Esophagus muscularis mucosa (tissue), 4 donors: ENCODE results near the gene NAB1. TPM values are rescaled to one million over a fixed set of nuclear protein-coding genes. Genes with fewer than 3 reads are reported as not detected.

Experiments
- DNase-seq: peaks from one replicate; pipeline ENCODE4 v3.0.0-alpha.2; 2017; ENCODE audit errors: extremely low spot score
- H3K27ac ChIP-seq, 4 donors: fragments of 200-600 bp; sonication (generic); replicated peaks in 1 of 4; 1 replicate in 3 of 4; 2 replicates in 1 of 4; pipeline ENCODE4 v1.5.1; 2016 to 2019; ENCODE audit warnings: mild to moderate bottlenecking in 1 of 4
- H3K27me3 ChIP-seq, 4 donors: fragments of 200-600 bp; sonication (generic); one replicate each; pipeline versions ENCODE4 v1.5.1 to v1.6.0; 2016 to 2019
- H3K36me3 ChIP-seq, 4 donors: fragments of 200-600 bp; sonication (generic); one replicate each; pipeline ENCODE4 v1.5.1; 2016 to 2019
- H3K4me1 ChIP-seq, 4 donors: fragments of 200-600 bp; sonication (generic); one replicate each; pipeline ENCODE4 v1.5.1; 2016 to 2019
- H3K4me3 ChIP-seq, 4 donors: fragments of 200-600 bp; sonication (generic); 1 replicate in 2 of 4; 2 replicates in 2 of 4; pipeline ENCODE4 v1.5.1; 2016 to 2019; ENCODE audit warnings: mild to moderate bottlenecking in 4 of 4, moderate library complexity in 1 of 4
- H3K9me3 ChIP-seq, 4 donors: fragments of 200-600 bp; sonication (generic); 1 replicate in 3 of 4; 2 replicates in 1 of 4; pipeline ENCODE4 v1.5.1; 2016 to 2019
- EP300 ChIP-seq: sonication (generic); formaldehyde crosslinking; IDR thresholded peaks from one replicate; pipeline ENCODE4 v1.6.1; 2017; ENCODE audit warnings: antibody characterized with exemption
- POLR2A ChIP-seq: fragments of 450-650 bp; IDR thresholded peaks from one replicate; pipeline ENCODE4 v1.6.1; 2017; ENCODE audit warnings: antibody characterized with exemption, moderate library complexity, mild to moderate bottlenecking, low read depth
- POLR2AphosphoS5 ChIP-seq, 2 donors: sonication (generic); formaldehyde crosslinking; IDR thresholded peaks; one replicate each; pipeline ENCODE4 v1.6.1; 2017; ENCODE audit warnings: antibody characterized with exemption in 2 of 2
- WGBS: methylation state at CpG from one replicate; pipeline ENCODE4 v1.1.5; 2018; 5-methylcytosine and 5-hydroxymethylcytosine counted together
- intact Hi-C: fragments of 100-400 bp; cut with DNase I; formaldehyde crosslinking; loops from one replicate; pipeline ENCODE4 v1.15.1; 2023
- total RNA-seq, 4 donors: library from RNA; depleted of rRNA; stranded (reverse); fragments of >200 nt; gene quantifications; one replicate each; pipeline versions ENCODE4 v1.1.0 to v1.2.1, GENCODE V29; 2016
- TF ChIP-seq, protein P1 (sequence below), 3 experiments: fragments of 200-600 bp in 2 of 3; fragments of 450-650 bp in 1 of 3; sonication (generic) in 2 of 3; IDR thresholded peaks; one replicate each; pipeline ENCODE4 v1.5.1; 2017 to 2019; ENCODE audit warnings: antibody characterized with exemption in 3 of 3, mild to moderate bottlenecking in 2 of 3, moderate library complexity in 1 of 3

NAB1 gene
- total RNA-seq, 4 donors from 2014 or later, result 59.8 to 88.5 (median 78.8) TPM

GRCh38 chr2:190713471-190713870 is 64.6 kb downstream of the NAB1 start:
- Histone ChIP-seq H3K4me1 (peaks cover 0 to 2% (median 1%) of the 10 kb centered on the region in 4 donors), H3K27ac (no peak overlapping the region), H3K4me3 (no peak overlapping the region), H3K36me3 (no peaks in the 10 kb centered on the region), H3K27me3 (no peaks in the 10 kb centered on the region), H3K9me3 (no peaks in the 10 kb centered on the region)
- intact Hi-C loops, result no loop called here
- TF ChIP-seq, protein P1, sequence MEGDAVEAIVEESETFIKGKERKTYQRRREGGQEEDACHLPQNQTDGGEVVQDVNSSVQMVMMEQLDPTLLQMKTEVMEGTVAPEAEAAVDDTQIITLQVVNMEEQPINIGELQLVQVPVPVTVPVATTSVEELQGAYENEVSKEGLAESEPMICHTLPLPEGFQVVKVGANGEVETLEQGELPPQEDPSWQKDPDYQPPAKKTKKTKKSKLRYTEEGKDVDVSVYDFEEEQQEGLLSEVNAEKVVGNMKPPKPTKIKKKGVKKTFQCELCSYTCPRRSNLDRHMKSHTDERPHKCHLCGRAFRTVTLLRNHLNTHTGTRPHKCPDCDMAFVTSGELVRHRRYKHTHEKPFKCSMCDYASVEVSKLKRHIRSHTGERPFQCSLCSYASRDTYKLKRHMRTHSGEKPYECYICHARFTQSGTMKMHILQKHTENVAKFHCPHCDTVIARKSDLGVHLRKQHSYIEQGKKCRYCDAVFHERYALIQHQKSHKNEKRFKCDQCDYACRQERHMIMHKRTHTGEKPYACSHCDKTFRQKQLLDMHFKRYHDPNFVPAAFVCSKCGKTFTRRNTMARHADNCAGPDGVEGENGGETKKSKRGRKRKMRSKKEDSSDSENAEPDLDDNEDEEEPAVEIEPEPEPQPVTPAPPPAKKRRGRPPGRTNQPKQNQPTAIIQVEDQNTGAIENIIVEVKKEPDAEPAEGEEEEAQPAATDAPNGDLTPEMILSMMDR (IDR thresholded peaks at IDR 0.05), result no peak
- TF ChIP-seq POLR2A (no peak), EP300 (no peak), POLR2AphosphoS5 (IDR thresholded peaks at IDR 0.05) (no peak)
- no peak for DNase-seq

GRCh38 chr2:190714958-190715357 is 66.1 kb downstream of the NAB1 start:
- H3K27ac ChIP-seq, result no peak overlapping the region
- H3K27me3 ChIP-seq, result no peaks in the 10 kb centered on the region
- intact Hi-C loops, result no loop called here
- WGBS, result 93% methylated on average over 5 of the region's 5 CpGs
- peaks cover 0 to 10% (median 5%) of the 10 kb centered on the region in 4 donors for H3K4me1 ChIP-seq
- H3K36me3 ChIP-seq, result no peaks in the 10 kb centered on the region
- no peak overlapping the region for H3K4me3 ChIP-seq
- H3K9me3 ChIP-seq, result no peaks in the 10 kb centered on the region
- TF ChIP-seq, protein P1 (IDR thresholded peaks at IDR 0.05), result no peak
- TF ChIP-seq EP300, result no peak
- TF ChIP-seq POLR2AphosphoS5 (IDR thresholded peaks at IDR 0.05), result no peak
- no peak for TF ChIP-seq POLR2A
- DNase-seq, result no peak

DNA sequence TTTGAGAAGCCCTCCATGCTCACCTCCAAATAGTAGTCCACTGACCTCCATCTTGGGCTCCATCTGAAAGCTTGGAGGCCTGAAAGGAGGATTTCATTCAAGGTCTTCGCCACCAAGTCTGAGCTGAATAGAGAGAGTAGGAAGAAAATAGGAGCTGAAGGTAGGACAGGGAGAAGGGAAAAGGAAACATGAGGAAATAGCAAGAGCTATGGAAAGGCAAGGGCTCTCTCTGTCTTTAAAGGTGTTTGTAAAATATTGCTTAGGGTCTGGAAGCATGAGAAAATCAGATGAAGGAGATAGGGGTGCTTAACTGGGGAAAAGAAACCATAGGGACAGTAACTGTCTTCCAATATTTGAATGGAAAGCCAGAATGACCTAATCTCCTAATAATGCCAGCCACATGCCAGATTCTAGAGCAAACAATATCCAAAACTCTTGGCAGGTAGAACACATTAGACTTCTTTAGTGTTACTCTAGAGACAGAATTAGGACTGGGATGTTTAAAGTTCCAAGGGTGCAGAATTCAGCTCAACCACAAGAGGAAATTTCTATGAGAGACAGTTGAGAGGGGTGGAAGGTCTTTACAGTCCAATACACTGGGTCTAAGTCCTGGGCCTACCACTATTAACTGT is 67.4 kb downstream of the NAB1 start:
- 100% methylated on average over 1 of the region's 1 CpG for WGBS
- no peaks in the 10 kb centered on the region for H3K9me3 ChIP-seq

GRCh38 chr2:190717306-190717705 is 68.4 kb downstream of the NAB1 start:
- intact Hi-C loops, result no loop called here
- Histone ChIP-seq H3K27ac (no peak overlapping the region), H3K4me3 (no peak overlapping the region), H3K4me1 (peaks cover 0 to 10% (median 5%) of the 10 kb centered on the region in 4 donors), H3K36me3 (no peaks in the 10 kb centered on the region), H3K9me3 (no peaks in the 10 kb centered on the region), H3K27me3 (no peaks in the 10 kb centered on the region)
- TF ChIP-seq, protein P1 (IDR thresholded peaks at IDR 0.05), result no peak
- TF ChIP-seq EP300 (no peak), POLR2AphosphoS5 (IDR thresholded peaks at IDR 0.05) (no peak), POLR2A (no peak)
- WGBS, result 65% methylated on average over 3 of the region's 3 CpGs
- DNase-seq, result peak; percentile 74

More for the DNA sequence above, 67.4 kb downstream of the NAB1 start:
- peaks cover 0 to 10% (median 5%) of the 10 kb centered on the region in 4 donors for H3K4me1 ChIP-seq
- H3K27me3 ChIP-seq, result no peaks in the 10 kb centered on the region
- H3K27ac ChIP-seq, result no peak overlapping the region
- intact Hi-C loops, result no loop called here
- TF ChIP-seq POLR2A (no peak), POLR2AphosphoS5 (IDR thresholded peaks at IDR 0.05) (no peak), EP300 (no peak)
- TF ChIP-seq, protein P1 (IDR thresholded peaks at IDR 0.05), result no peak
- H3K4me3 ChIP-seq, result no peak overlapping the region
- no peaks in the 10 kb centered on the region for H3K36me3 ChIP-seq
- DNase-seq, result no peak
